Measurements from ENCODE around the gene ZNF346. TPM values are rescaled to one million over a fixed set of nuclear protein-coding genes. Genes with fewer than 3 reads are reported as not detected.
A peak's percentile ranks its signal among the peaks of the same experiment; 100 is the strongest.
"Not testable (repeated sequence)": the region's sequence is repeated elsewhere in the genome, so short reads cannot be mapped to it uniquely, and the experiment has no call there.

Gene ZNF346
- total RNA-seq, 1 donor: 17.9 TPM

GRCh38 chr5:176987583-176987982 is 34.9 kb upstream of the ZNF346 start:
- no peak for TF ChIP-seq CTCF (IDR thresholded peaks at IDR 0.05; ENCODE audit: insufficient read depth, low read length)
- no peak for DNase-seq (ENCODE audit: low read depth)
- H3K4me3 ChIP-seq (ENCODE audit: low read depth, low read length): no peak overlapping the region

- peak; percentile 21 for DNase-seq (ENCODE audit: low read depth)
- H3K4me3 ChIP-seq (ENCODE audit: low read depth, low read length): not testable (repeated sequence)
These were observed 29.4 kb upstream of the ZNF346 start for GRCh38 chr5:176993081-176993480.

GRCh38 chr5:176994460-176995121 is 27.9 kb upstream of the ZNF346 start:
- no peak for TF ChIP-seq CTCF (IDR thresholded peaks at IDR 0.05; ENCODE audit: insufficient read depth, low read length)
- peak; percentile 85 for DNase-seq (ENCODE audit: low read depth)
- H3K4me3 ChIP-seq (ENCODE audit: low read depth, low read length): no peak overlapping the region

- H3K4me3 ChIP-seq (ENCODE audit: low read depth, low read length): no peak overlapping the region
- no peak for TF ChIP-seq CTCF (IDR thresholded peaks at IDR 0.05; ENCODE audit: insufficient read depth, low read length)
- no peak for DNase-seq (ENCODE audit: low read depth)
These were observed 27.4 kb upstream of the ZNF346 start for GRCh38 chr5:176995122-176995490.

GRCh38 chr5:176995896-176996767 is 26.4 kb upstream of the ZNF346 start:
- peak; percentile 79 for DNase-seq (ENCODE audit: low read depth)
- no peak for TF ChIP-seq CTCF (IDR thresholded peaks at IDR 0.05; ENCODE audit: insufficient read depth, low read length)
- no peak overlapping the region for H3K4me3 ChIP-seq (ENCODE audit: low read depth, low read length)

- no peak for DNase-seq (ENCODE audit: low read depth)
- no peak for TF ChIP-seq CTCF (IDR thresholded peaks at IDR 0.05; ENCODE audit: insufficient read depth, low read length)
- H3K4me3 ChIP-seq (ENCODE audit: low read depth, low read length): no peak overlapping the region
These were observed 25.7 kb upstream of the ZNF346 start for GRCh38 chr5:176996780-176997179.

GRCh38 chr5:176998828-176999227 is 23.7 kb upstream of the ZNF346 start:
- no peak overlapping the region for H3K4me3 ChIP-seq (ENCODE audit: low read depth, low read length)
- DNase-seq (ENCODE audit: low read depth): no peak
- TF ChIP-seq CTCF (IDR thresholded peaks at IDR 0.05; ENCODE audit: insufficient read depth, low read length): no peak

GRCh38 chr5:176999526-176999925 is 23.0 kb upstream of the ZNF346 start:
- DNase-seq (ENCODE audit: low read depth); H3K4me3 ChIP-seq (ENCODE audit: low read depth, low read length): not testable (repeated sequence)

All from fibroblast of the aortic adventitia (primary cell).